Subcutaneous abdominal adipose tissue (tissue), 5 donors: ENCODE measurements around the gene LRWD1.
A peak's percentile ranks its signal among the peaks of the same experiment; 100 is the strongest.

ENCODE experiments used
- H3K27ac ChIP-seq: one replicate; pipeline ENCODE4 v1.7.0; 2013; ENCODE audit warnings: low read depth, mild to moderate bottlenecking, inconsistent platforms, low read length, moderate library complexity
- H3K27me3 ChIP-seq, 5 donors: one replicate each; pipeline ENCODE4 v1.7.0; 2013; ENCODE audit warnings: low read length in 5 of 5, inconsistent platforms in 1 of 5; ENCODE audit not compliant: control insufficient read depth in 5 of 5, insufficient read depth in 4 of 5
- H3K36me3 ChIP-seq, 5 donors: one replicate each; pipeline ENCODE4 v1.7.0; 2013; ENCODE audit warnings: low read length in 5 of 5; ENCODE audit not compliant: control insufficient read depth in 5 of 5, insufficient read depth in 5 of 5
- H3K4me1 ChIP-seq, 5 donors: one replicate each; pipeline ENCODE4 v1.7.0; 2013; ENCODE audit warnings: low read length in 5 of 5, mild to moderate bottlenecking in 3 of 5, moderate library complexity in 1 of 5; ENCODE audit not compliant: control insufficient read depth in 5 of 5, insufficient read depth in 5 of 5
- H3K4me3 ChIP-seq, 5 donors: one replicate each; pipeline ENCODE4 v1.7.0; 2013; ENCODE audit warnings: low read length in 5 of 5, low read depth in 1 of 5
- H3K9ac ChIP-seq, 5 donors: one replicate each; pipeline ENCODE4 v1.7.0; 2013; ENCODE audit warnings: low read length in 5 of 5, mild to moderate bottlenecking in 4 of 5, moderate library complexity in 3 of 5
- H3K9me3 ChIP-seq, 5 donors: one replicate each; pipeline ENCODE4 v1.7.0; 2013; ENCODE audit warnings: low read length in 5 of 5; ENCODE audit not compliant: control insufficient read depth in 5 of 5
- donor health status: healthy.
- donor health status: healthy.
- donor health status: healthy.
- donor health status: healthy.
- donor health status: healthy.

Gene LRWD1

GRCh38 chr7:102439963-102440795 is 24.6 kb upstream of the LRWD1 start:
- Histone ChIP-seq H3K9ac (no peak overlapping the region), H3K36me3 (peaks cover 0 to 20% (median 2%) of the 10 kb centered on the region in 5 donors), H3K4me1 (peaks cover 0 to 10% (median 7%) of the 10 kb centered on the region in 5 donors), H3K27ac (peak overlapping the region; percentile 55), H3K9me3 (no peaks in the 10 kb centered on the region), H3K27me3 (no peaks in the 10 kb centered on the region), H3K4me3 (no peak overlapping the region)

- no peaks in the 10 kb centered on the region for H3K27me3 ChIP-seq
- peaks cover 0 to 7% (median 6%) of the 10 kb centered on the region in 5 donors for H3K4me1 ChIP-seq
- H3K27ac ChIP-seq: no peak overlapping the region
- H3K4me3 ChIP-seq: no peak overlapping the region
- no peak overlapping the region for H3K9ac ChIP-seq
- peaks cover 0 to 35% (median 18%) of the 10 kb centered on the region in 5 donors for H3K36me3 ChIP-seq
- H3K9me3 ChIP-seq: no peaks in the 10 kb centered on the region
Measured at GRCh38 chr7:102444961-102445673, 19.7 kb upstream of the LRWD1 start.

- H3K9me3 ChIP-seq: no peaks in the 10 kb centered on the region
- no peak overlapping the region for H3K9ac ChIP-seq
- no peak overlapping the region for H3K4me3 ChIP-seq
- H3K27ac ChIP-seq: no peak overlapping the region
- peaks cover 0 to 35% (median 18%) of the 10 kb centered on the region in 5 donors for H3K36me3 ChIP-seq
- H3K27me3 ChIP-seq: no peaks in the 10 kb centered on the region
- H3K4me1 ChIP-seq: peaks cover 0 to 1% (median under 1%) of the 10 kb centered on the region in 5 donors
Measured at GRCh38 chr7:102445674-102446071, 19.1 kb upstream of the LRWD1 start.

- Histone ChIP-seq H3K4me3 (no peak overlapping the region), H3K27ac (no peak overlapping the region), H3K9me3 (no peaks in the 10 kb centered on the region), H3K36me3 (peaks cover 0 to 34% (median 18%) of the 10 kb centered on the region in 5 donors), H3K4me1 (peaks cover 0 to 4% (median 4%) of the 10 kb centered on the region in 5 donors), H3K27me3 (no peaks in the 10 kb centered on the region), H3K9ac (no peak overlapping the region)
Measured at GRCh38 chr7:102446387-102447156, 18.2 kb upstream of the LRWD1 start.

- Histone ChIP-seq H3K27ac (no peak overlapping the region), H3K9me3 (no peaks in the 10 kb centered on the region), H3K36me3 (peaks cover 0 to 29% (median 18%) of the 10 kb centered on the region in 5 donors), H3K27me3 (no peaks in the 10 kb centered on the region), H3K4me1 (peaks cover 0 to 9% (median 7%) of the 10 kb centered on the region in 5 donors), H3K4me3 (no peak overlapping the region), H3K9ac (no peak overlapping the region)
Measured at GRCh38 chr7:102447311-102447710, 17.5 kb upstream of the LRWD1 start.

GRCh38 chr7:102449136-102449535 is 15.6 kb upstream of the LRWD1 start:
- no peak overlapping the region for H3K27ac ChIP-seq
- H3K27me3 ChIP-seq: no peaks in the 10 kb centered on the region
- no peak overlapping the region for H3K4me3 ChIP-seq
- peaks cover 0 to 29% (median 18%) of the 10 kb centered on the region in 5 donors for H3K36me3 ChIP-seq
- peaks cover 0 to 9% (median 7%) of the 10 kb centered on the region in 5 donors for H3K4me1 ChIP-seq
- no peaks in the 10 kb centered on the region for H3K9me3 ChIP-seq
- H3K9ac ChIP-seq: no peak overlapping the region

GRCh38 chr7:102450242-102450641 is 14.5 kb upstream of the LRWD1 start:
- H3K27ac ChIP-seq: no peak overlapping the region
- H3K27me3 ChIP-seq: no peaks in the 10 kb centered on the region
- H3K4me3 ChIP-seq: no peak overlapping the region
- H3K9me3 ChIP-seq: no peaks in the 10 kb centered on the region
- H3K4me1 ChIP-seq: peaks cover 0 to 9% (median 7%) of the 10 kb centered on the region in 5 donors
- H3K9ac ChIP-seq: no peak overlapping the region
- peaks cover 0 to 24% (median 16%) of the 10 kb centered on the region in 5 donors for H3K36me3 ChIP-seq

GRCh38 chr7:102451371-102452054 is 13.3 kb upstream of the LRWD1 start:
- Histone ChIP-seq H3K9me3 (no peaks in the 10 kb centered on the region), H3K27ac (no peak overlapping the region), H3K4me1 (peaks cover 0 to 9% (median 7%) of the 10 kb centered on the region in 5 donors), H3K4me3 (peak overlapping the region in 2 of 5 donors; percentile 29 to 47), H3K27me3 (no peaks in the 10 kb centered on the region), H3K36me3 (peaks cover 0 to 29% (median 20%) of the 10 kb centered on the region in 5 donors), H3K9ac (peak overlapping the region in 2 of 5 donors; percentile 7 to 8)

- peaks cover 0 to 9% (median 7%) of the 10 kb centered on the region in 5 donors for H3K4me1 ChIP-seq
- peaks cover 0 to 29% (median 16%) of the 10 kb centered on the region in 5 donors for H3K36me3 ChIP-seq
Measured at GRCh38 chr7:102452451-102452850, 12.3 kb upstream of the LRWD1 start.

More at GRCh38 chr7:102452451-102452850, 12.3 kb upstream of the LRWD1 start:
- no peaks in the 10 kb centered on the region for H3K27me3 ChIP-seq
- H3K9me3 ChIP-seq: no peaks in the 10 kb centered on the region
- no peak overlapping the region for H3K27ac ChIP-seq
- H3K4me3 ChIP-seq: no peak overlapping the region
- H3K9ac ChIP-seq: no peak overlapping the region
